ENCODE measurements around the gene MON1A.

MON1A gene

DNA sequence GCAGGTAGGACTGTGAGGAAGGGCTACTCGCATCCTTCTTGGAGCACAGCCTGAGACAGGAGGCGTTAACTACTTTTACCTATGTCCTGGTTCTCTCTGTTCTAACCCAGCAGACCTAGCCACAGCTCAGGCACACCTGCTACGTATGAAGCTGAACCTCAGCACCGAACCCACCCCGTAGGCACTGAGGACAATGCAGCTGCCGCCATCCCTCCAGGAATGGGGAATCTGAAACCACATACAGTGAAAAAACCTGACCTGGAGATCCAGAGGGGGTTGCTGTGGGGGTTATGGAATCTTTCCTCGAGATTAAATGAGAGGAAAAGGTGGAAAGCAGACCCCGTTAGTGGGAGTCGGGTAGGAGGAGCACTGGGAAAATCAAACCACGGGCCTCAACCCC is 40.3 kb downstream of the MON1A start:
- no peak for DNase-seq (ENCODE audit: low read depth in 3 of 3)

DNA sequence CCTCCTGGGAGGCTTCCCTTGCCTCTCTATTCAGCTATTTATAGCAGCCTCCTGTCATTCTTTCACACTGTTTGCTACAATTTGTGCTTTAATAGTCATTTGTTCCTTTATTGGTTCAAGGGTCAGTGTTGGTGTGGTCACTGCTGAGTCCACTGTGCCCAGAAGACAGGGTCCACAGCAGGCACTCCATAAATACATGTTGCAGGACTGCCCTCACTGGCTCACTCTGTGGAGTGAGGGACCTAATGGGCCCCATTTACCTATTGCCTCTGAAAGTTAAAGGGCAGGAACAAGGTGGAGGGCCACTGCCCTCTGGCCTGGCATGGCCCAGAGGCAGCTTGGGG is 42.7 kb downstream of the MON1A start:
- DNase-seq (ENCODE audit: low read depth in 3 of 3) = no peak

- DNase-seq (ENCODE audit: low read depth in 3 of 3) = no peak
These were observed 45.6 kb downstream of the MON1A start for GRCh38 chr3:49883998-49884397.

DNA sequence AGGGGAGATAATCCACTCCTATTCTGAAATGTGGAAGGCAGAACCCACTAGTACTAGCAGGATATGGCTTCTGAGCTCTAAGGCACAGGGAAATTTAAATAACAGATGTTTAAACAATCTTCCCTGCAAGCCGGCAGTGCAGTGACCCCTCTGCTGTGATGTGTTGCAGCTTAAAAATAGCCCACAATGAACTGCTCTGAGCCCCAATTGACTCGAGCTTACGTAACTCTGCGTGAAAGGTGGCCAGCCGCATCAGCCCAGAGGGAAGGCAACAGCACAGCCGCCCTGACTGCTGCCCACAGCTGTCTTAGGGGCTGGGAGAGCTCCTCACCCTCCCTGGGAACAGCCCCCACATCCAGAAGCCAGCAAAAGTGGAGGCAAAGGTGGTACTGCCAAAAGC is 47.4 kb downstream of the MON1A start:
- no peak for DNase-seq (ENCODE audit: low read depth in 3 of 3)

- no peak for DNase-seq (ENCODE audit: low read depth in 3 of 3)
These were observed 48.9 kb downstream of the MON1A start for GRCh38 chr3:49880581-49881315.

- no peak for DNase-seq (ENCODE audit: low read depth in 3 of 3)
These were observed 49.9 kb downstream of the MON1A start for GRCh38 chr3:49879721-49880120.

GRCh38 chr3:49878686-49879085 is 50.9 kb downstream of the MON1A start:
- no peak for DNase-seq (ENCODE audit: low read depth in 3 of 3)

- no peak for DNase-seq (ENCODE audit: low read depth in 3 of 3)
These were observed 51.9 kb downstream of the MON1A start for GRCh38 chr3:49877716-49878115.

GRCh38 chr3:49876567-49876966 is 53.0 kb downstream of the MON1A start:
- no peak for DNase-seq (ENCODE audit: low read depth in 3 of 3)

DNA sequence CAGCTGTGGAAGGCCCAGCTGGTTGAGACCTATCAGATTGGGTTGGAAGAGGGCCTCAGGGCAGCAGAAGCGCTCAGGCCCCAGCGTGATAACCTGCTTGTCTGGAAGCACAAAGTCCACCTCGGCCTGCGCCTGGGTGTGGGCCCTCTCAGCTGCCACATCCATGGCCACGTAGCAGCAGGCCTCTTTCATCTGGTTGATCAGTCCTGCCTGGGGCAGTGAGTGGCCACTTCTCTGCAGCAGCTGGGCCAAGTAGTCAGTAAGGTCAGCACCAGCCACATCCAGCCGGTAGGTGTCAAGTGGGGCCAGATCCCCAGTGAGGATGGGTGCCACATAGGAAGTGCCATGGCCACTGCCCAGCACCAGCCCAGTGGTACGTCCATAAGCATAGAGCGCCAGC is 56.0 kb downstream of the MON1A start:
- DNase-seq (ENCODE audit: low read depth in 3 of 3) = no peak

DNA sequence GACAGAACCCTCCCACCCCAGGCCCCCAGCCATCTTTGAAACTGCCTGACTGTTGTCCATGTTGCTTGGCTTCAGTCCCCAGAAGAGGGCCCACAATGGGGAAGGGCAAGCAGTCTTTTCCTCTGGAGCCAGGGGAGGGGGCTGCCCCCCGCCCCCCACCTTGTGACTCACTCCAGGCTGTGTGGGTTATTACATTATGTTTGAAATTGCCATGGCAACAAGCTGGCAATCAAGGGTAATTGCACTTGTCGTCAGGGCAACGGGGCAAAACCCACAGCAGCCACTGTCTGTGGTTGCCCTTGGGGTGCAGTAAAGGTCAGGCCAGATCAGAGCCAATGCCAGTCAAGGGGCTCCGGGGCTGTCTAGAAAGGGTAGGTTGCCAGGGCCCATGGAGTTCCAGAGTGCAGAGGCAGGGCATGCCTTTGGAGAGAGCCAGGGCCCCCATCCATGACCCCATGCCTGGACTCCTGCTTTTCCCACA is 56.8 kb downstream of the MON1A start:
- DNase-seq (ENCODE audit: low read depth in 3 of 3) = peak in 1 of 3 experiments; percentile 9

- no peak for DNase-seq (ENCODE audit: low read depth in 3 of 3)
These were observed 58.0 kb downstream of the MON1A start for GRCh38 chr3:49871531-49872153.

GRCh38 chr3:49869525-49870126 is 60.0 kb downstream of the MON1A start, which contains the start of gene CAMKV:
Gene CAMKV (minus strand): TSS chr3:49869906. CDS start chr3:49862388, 7,518 bp downstream.
- peak in 1 of 3 experiments; percentile 32 for DNase-seq (ENCODE audit: low read depth in 3 of 3)

DNA sequence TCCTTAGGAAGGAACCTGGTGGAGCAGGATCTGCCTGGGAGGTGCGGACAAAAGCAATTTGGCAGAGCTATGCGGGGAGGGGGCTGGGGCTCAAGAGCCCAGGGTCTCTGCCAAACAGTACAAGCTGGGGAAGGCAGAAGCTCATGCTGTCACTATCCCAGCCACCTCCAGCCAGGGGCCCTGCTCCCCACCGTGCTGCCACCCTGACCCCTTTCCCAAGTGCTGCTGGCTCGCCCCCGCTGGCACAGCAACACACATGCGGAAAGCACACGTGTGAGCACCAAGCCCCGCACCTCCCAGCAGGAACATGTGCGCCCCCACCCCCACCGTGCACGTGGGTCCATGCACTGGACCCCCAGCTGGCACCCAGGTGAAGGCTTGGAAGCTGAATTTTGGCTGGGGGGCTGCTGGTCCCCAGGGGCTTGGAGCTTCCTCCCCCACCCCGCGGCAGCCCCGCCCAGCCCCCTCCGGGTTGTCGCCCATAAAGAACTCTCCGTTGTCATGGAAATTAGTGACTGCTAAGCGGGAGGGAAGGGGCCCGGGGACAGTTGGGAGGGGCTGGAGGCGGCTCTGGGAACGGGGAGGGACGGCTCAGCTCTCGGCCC is 60.6 kb downstream of the MON1A start:
- DNase-seq (ENCODE audit: low read depth in 3 of 3) = no peak

- DNase-seq (ENCODE audit: low read depth in 3 of 3) = no peak
These were observed 61.7 kb downstream of the MON1A start for GRCh38 chr3:49867871-49868321.

GRCh38 chr3:49867400-49867799 is 62.2 kb downstream of the MON1A start:
- DNase-seq (ENCODE audit: low read depth in 3 of 3) = no peak

DNA sequence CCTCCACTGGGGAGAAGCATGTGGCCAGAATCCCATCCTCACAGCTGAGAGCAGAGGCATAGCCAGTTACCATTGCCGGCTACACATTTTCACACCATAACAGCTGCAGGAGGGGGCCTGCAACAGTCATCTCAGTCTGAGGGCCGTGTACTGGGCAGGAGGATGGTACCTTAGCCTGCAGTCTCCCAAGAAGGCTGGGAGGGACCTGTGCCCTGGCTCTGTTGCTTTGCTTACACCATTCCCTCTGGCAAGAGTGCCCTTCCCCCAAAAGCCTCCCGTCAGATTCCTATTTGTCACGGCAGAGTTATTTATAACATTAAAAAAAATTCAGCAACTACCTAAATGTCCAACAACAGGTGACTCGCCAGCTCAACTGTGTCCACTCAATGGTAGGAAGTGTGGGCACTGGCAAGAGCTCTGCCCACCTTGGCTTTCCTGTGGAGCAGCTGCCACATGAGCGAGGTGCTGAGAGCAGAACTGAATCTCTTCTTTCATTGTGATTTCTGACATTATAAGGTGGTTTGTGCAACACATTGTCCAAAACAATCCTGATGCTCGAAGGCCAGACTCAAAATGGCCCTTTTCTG is 64.3 kb downstream of the MON1A start:
- DNase-seq (ENCODE audit: low read depth in 3 of 3) = no peak

GRCh38 chr3:49864505-49864904 is 65.1 kb downstream of the MON1A start:
- no peak for DNase-seq (ENCODE audit: low read depth in 3 of 3)

- DNase-seq (ENCODE audit: low read depth in 3 of 3) = no peak
These were observed 69.9 kb downstream of the MON1A start for GRCh38 chr3:49859576-49860305.
